Thoracic aorta (tissue), 2 donors: Measurements from ENCODE around the gene MIA3. TPM values are rescaled to one million over a fixed set of nuclear protein-coding genes. Genes with fewer than 3 reads are reported as not detected.

ENCODE experiments used
- ATAC-seq: fragments of 150-250 bp; one replicate; pipeline ENCODE4 v1.8.0; 2017; ENCODE audit warnings: low read depth; ENCODE audit not compliant: insufficient number of reproducible peaks, low FRiP score
- DNase-seq: peaks from one replicate; pipeline ENCODE4 v3.0.0-alpha.2; 2020; ENCODE audit warnings: low spot score
- H3K27ac ChIP-seq, 2 donors: fragments of 200-600 bp; sonication (generic); 1 replicate in 1 of 2; 2 replicates in 1 of 2; pipeline ENCODE4 v1.5.1; 2016; ENCODE audit warnings: mild to moderate bottlenecking in 2 of 2, moderate library complexity in 2 of 2
- H3K27me3 ChIP-seq: fragments of 200-600 bp; sonication (generic); replicated peaks from 2 replicates; pipeline ENCODE4 v1.6.0; 2016; ENCODE audit warnings: mild to moderate bottlenecking; ENCODE audit not compliant: insufficient read depth
- H3K36me3 ChIP-seq: fragments of 200-600 bp; sonication (generic); one replicate; pipeline ENCODE4 v1.5.1; 2016
- H3K4me1 ChIP-seq, 2 donors: fragments of 200-600 bp; sonication (generic); 1 replicate in 1 of 2; 2 replicates in 1 of 2; pipeline versions ENCODE4 v1.5.1 to v1.6.0; 2016; ENCODE audit warnings: low read depth in 2 of 2, mild to moderate bottlenecking in 1 of 2; ENCODE audit not compliant: control insufficient read depth in 1 of 2
- H3K4me3 ChIP-seq: fragments of 200-600 bp; sonication (generic); 2 replicates; pipeline ENCODE4 v1.5.1; 2016; ENCODE audit warnings: mild to moderate bottlenecking
- H3K9me3 ChIP-seq: fragments of 200-600 bp; sonication (generic); 2 replicates; pipeline ENCODE4 v1.5.1; 2016
- total RNA-seq, 2 donors: library from RNA; depleted of rRNA; stranded (reverse); fragments of >200 nt; gene quantifications; one replicate each; pipeline versions ENCODE4 v1.1.0 to v1.2.3, GENCODE V29; 2016
- TF ChIP-seq, protein P1 (sequence below): fragments of 200-600 bp; sonication (generic); IDR thresholded peaks from one replicate; pipeline ENCODE4 v1.5.1; 2019; ENCODE audit warnings: antibody characterized with exemption

The MIA3 gene
- total RNA-seq, 2 donors from 2014 or later = 44.0 to 72.9 TPM

DNA sequence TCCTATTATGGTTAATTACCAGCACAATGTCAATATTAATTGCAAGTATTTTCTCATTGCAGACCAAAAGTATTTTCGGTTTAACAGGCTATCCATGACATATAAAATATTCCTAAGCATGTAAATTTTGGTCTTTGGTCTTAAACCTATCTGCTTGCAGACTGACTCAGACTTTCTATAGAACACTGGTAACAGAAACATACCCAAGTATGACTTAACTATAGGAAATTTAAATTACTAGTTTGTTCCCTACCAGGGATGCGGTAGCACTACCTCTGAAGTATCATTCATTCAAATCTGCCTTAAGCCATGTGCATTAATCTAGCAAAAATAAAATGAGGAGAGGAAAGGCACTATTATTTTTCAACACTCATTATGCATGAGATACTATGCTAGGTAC, 31.1 kb upstream of the MIA3 start:
- TF ChIP-seq, protein P1, sequence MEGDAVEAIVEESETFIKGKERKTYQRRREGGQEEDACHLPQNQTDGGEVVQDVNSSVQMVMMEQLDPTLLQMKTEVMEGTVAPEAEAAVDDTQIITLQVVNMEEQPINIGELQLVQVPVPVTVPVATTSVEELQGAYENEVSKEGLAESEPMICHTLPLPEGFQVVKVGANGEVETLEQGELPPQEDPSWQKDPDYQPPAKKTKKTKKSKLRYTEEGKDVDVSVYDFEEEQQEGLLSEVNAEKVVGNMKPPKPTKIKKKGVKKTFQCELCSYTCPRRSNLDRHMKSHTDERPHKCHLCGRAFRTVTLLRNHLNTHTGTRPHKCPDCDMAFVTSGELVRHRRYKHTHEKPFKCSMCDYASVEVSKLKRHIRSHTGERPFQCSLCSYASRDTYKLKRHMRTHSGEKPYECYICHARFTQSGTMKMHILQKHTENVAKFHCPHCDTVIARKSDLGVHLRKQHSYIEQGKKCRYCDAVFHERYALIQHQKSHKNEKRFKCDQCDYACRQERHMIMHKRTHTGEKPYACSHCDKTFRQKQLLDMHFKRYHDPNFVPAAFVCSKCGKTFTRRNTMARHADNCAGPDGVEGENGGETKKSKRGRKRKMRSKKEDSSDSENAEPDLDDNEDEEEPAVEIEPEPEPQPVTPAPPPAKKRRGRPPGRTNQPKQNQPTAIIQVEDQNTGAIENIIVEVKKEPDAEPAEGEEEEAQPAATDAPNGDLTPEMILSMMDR = no peak
- Histone ChIP-seq H3K4me1 (peaks cover 22 to 40% of the 10 kb centered on the region in 2 donors), H3K27me3 (no peaks in the 10 kb centered on the region), H3K27ac (no peak overlapping the region), H3K4me3 (no peak overlapping the region), H3K36me3 (no peaks in the 10 kb centered on the region), H3K9me3 (no peaks in the 10 kb centered on the region)
- ATAC-seq (no peak), DNase-seq (no peak)

DNA sequence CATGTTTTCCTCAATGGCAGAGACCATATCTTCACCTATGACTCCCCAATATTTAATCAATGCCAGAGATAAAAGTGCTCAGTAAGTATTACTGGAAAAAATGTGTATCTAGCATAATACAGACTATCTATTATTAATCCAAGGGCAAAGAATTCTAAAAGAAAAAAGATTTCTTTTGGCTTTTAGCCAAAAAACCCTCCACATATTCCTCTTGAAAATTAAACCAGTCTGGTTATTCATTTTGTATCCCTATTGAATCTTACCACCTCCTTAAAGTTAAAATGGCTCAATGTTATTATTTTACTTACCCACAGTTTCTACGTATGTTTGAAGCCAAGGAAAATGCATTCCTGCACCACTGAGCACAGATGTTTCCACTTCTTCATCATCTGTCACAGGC, 29.8 kb upstream of the MIA3 start:
- TF ChIP-seq, protein P1 = no peak
- Histone ChIP-seq H3K27me3 (no peaks in the 10 kb centered on the region), H3K27ac (no peak overlapping the region), H3K36me3 (no peaks in the 10 kb centered on the region), H3K4me1 (peaks cover 22 to 33% of the 10 kb centered on the region in 2 donors), H3K9me3 (no peaks in the 10 kb centered on the region), H3K4me3 (no peak overlapping the region)
- ATAC-seq (no peak), DNase-seq (no peak)

DNA sequence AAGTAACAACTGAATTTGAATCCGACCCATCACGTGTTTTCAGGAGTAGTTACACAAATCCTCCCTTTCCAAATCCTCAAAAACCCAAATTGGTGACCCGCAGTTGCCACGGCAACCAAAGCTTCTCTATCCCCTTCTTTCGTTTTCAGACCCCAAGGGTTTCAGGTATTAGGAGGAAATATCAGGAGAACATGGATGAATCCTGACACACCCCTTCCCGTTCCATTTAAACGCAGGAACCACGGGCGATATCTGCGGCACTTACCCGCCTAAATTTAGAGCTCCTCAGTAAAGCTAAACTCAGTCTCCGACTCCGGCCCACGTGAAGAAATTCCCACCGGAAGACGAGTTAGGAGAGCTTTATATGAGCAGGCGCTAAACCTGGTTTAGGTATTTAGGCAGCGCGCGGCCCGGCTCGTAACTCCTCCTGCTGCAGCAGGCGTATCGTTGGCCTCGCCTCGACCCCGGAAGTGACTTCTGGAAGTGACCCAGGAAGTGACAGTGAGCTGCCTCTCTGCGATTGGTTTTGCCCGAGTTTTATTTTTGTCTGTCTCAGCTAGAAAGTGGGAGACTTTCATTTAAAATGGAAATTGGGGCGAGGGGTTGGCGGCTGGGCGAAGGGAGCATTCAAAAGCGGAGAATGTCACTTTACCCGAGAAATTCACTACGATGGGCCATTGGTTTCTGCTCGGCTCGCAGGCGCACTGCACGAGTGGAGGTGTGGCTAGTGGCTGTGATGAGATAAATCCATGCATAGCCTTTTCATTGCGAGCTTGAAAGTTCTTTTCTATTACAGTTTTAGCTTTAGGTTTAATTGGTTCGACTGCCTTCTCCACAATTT, 28.2 kb upstream of the MIA3 start, which contains the start of gene TAF1A:
Gene TAF1A, minus strand, starts transcription at position 472 of the 841 bp plus-strand sequence.
- peak within 1 kb of the TSS; percentile 67 to 76 for H3K27ac ChIP-seq
- peaks cover 15 to 24% of the 10 kb centered on the region in 2 donors for H3K4me1 ChIP-seq
- ATAC-seq = peak; percentile 52
- TF ChIP-seq, protein P1 = no peak
- H3K4me3 ChIP-seq = peak within 1 kb of the TSS; percentile 78
- H3K36me3 ChIP-seq = no peaks in the 10 kb centered on the region
- H3K9me3 ChIP-seq = no peaks in the 10 kb centered on the region
- DNase-seq = peak; percentile 36
- no peaks in the 10 kb centered on the region for H3K27me3 ChIP-seq

DNA sequence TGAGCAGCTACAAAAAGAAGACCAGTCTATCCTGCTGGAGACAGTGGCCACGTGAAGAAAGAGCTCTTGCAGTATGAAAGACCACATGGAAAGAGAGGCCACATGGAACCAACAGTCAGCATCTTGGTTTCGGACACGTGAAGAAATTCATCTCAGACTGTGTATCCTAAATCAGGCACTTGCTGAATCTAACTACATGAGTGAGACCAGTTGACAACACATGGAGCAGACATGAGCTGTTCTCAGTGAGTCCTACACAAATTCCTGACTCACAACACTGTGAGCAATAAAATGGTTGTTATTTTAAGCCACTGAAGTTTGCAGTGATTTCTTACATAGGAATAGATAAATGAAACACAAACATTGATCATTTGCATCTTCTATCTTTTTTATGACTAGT, 25.7 kb upstream of the MIA3 start:
- TF ChIP-seq, protein P1 = no peak
- H3K4me3 ChIP-seq = no peak overlapping the region
- no peak for ATAC-seq
- H3K4me1 ChIP-seq = peaks cover 15 to 24% of the 10 kb centered on the region in 2 donors
- H3K27me3 ChIP-seq = no peaks in the 10 kb centered on the region
- DNase-seq = no peak
- no peaks in the 10 kb centered on the region for H3K9me3 ChIP-seq
- H3K36me3 ChIP-seq = no peaks in the 10 kb centered on the region
- no peak overlapping the region for H3K27ac ChIP-seq

DNA sequence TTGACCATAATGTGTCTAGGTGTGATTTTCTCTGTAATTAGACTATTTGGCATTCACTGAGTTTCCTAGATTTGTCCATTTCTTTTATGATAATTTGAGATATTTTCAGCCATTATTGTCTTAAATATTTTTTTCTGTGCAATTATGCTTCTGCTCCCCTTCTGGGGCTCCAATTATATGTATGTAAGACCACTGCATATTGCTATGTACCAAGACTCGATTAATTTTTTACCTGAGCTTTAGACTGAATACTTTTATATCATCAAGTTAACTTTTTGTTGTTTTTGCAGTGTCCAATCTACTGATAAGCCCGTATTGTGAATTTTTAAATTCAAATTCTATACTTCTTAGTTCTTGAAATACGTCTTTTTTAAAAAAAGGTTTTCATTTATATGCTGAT, 23.1 kb upstream of the MIA3 start:
- no peak for DNase-seq
- Histone ChIP-seq H3K27ac (no peak overlapping the region), H3K27me3 (no peaks in the 10 kb centered on the region), H3K36me3 (no peaks in the 10 kb centered on the region), H3K9me3 (no peaks in the 10 kb centered on the region), H3K4me1 (peaks cover 5 to 7% of the 10 kb centered on the region in 2 donors), H3K4me3 (no peak overlapping the region)
- no peak for ATAC-seq
- TF ChIP-seq, protein P1 = no peak
